VCaP (cell line): ENCODE measurements around the gene TSHR.

ENCODE experiments used
- H3K27ac ChIP-seq: fragments of 450-650 bp; 2 replicates; pipeline ENCODE4 v1.5.1; 2017
- CTCF ChIP-seq: fragments of 450-650 bp; conservative IDR thresholded peaks from 2 replicates; pipeline ENCODE4 v1.5.1; 2017; ENCODE audit warnings: mild to moderate bottlenecking, moderate library complexity

Gene TSHR

GRCh38 chr14:81170104-81170828 lies 214.8 kb downstream of the TSHR start:
- peak overlapping the region; percentile 88 for H3K27ac ChIP-seq
- TF ChIP-seq CTCF: peak; percentile 91

DNA sequence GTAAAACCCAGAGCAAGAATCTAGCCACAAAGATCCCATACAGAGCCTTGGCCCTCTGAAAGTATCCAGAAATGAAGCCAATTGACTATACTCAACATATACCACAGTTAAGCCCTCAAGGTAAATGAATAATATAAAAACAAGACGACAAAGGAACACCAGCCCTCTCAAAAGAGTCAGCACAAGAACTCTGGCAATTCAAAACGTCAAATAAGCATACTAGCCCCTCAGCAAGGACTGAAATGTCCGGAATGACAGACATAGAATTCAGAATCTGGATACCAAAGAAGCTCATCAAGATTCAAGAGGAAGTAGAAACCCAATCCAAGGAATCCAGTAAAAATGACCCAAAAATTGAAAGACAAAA lies 215.4 kb downstream of the TSHR start:
- TF ChIP-seq CTCF: peak; percentile 30
- H3K27ac ChIP-seq: peak overlapping the region; percentile 88

GRCh38 chr14:81172353-81172752 lies 216.9 kb downstream of the TSHR start:
- no peak for TF ChIP-seq CTCF
- no peak overlapping the region for H3K27ac ChIP-seq

DNA sequence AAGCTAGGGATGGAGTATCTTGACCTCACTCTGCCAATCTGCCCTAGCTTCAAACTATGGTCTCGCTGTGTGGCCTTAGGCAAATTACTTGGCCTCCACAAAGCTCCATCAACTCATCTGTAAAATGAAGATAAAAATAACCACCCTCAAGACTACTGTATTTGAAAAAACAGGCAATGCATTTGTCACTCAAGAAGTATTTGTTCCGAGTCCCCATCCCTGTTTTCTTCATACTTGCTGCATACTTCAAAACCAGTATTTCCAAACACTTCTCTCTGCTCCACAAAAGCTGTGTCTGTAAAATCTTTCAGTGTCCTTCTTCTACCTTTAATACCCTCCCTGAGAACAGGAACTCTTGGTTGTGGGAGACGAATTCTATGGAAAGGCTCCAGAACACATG lies 217.5 kb downstream of the TSHR start:
- TF ChIP-seq CTCF: no peak
- H3K27ac ChIP-seq: no peak overlapping the region

DNA sequence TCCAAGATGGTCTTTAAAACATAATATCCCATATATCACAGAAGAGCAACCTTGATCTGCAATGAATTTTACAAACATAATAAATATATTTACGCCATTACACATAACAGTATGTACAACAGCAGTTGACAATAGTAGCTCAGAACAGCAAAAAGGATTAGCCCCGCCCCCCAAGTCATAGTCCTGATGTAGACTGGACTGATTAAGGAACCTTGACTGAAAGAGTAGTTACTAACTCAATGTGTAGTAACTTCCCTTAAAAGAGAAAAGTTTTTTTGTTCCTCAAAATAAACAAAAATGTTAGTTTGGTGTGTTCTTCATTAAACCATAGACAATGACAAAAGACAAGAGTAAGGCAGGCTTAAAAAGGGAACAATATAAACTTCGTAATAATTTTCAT lies 220.8 kb downstream of the TSHR start:
- no peak overlapping the region for H3K27ac ChIP-seq
- no peak for TF ChIP-seq CTCF

DNA sequence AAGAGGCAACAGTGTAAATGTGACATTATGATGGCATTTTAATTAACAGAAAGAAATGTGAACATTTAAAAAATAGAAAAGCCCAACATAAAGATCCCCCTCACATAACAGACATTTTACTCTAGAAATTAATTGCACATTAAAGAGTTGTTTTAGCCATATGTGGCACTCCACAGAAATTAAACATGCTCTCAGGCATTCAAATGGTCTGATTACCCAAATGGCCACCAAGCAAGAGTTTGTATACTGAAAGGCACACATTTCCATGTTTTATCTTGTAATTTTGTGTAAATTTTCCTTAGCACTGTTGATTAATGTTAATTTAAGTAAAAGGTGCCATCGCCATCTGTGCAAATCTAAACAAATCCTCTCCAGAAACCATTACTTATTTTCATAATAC lies 221.8 kb downstream of the TSHR start:
- peak overlapping the region; percentile 61 for H3K27ac ChIP-seq
- no peak for TF ChIP-seq CTCF

GRCh38 chr14:81178063-81178462 lies 222.6 kb downstream of the TSHR start:
- no peak for TF ChIP-seq CTCF
- H3K27ac ChIP-seq: peak overlapping the region; percentile 61
